Psoas muscle (tissue), 8 donors: Measurements from ENCODE around the gene COIL. TPM values are rescaled to one million over a fixed set of nuclear protein-coding genes. Genes with fewer than 3 reads are reported as not detected.
A peak's percentile ranks its signal among the peaks of the same experiment; 100 is the strongest.
"Not testable (repeated sequence)": the region's sequence is repeated elsewhere in the genome, so short reads cannot be mapped to it uniquely, and the experiment has no call there.

ENCODE experiments used
- ATAC-seq, 4 donors: fragments of 200-7000 bp; cut with Tn5 transposase; one replicate each; pipeline ENCODE4 v1.9.1; 2020; ENCODE audit warnings: moderate library complexity in 3 of 4, mild to moderate bottlenecking in 2 of 4
- DNase-seq, 2 donors: peaks; one replicate each; pipeline ENCODE4 v3.0.0-alpha.2; 2020
- H3K27ac ChIP-seq: fragments of 200-600 bp; one replicate; pipeline ENCODE4 v1.8.0; 2022
- H3K27me3 ChIP-seq, 3 donors: fragments of 200-600 bp in 1 of 3; one replicate each; pipeline versions ENCODE4 v1.6.1 to v1.8.0; 2013 to 2022; ENCODE audit warnings: low read length in 2 of 3, mild to moderate bottlenecking in 2 of 3, moderate library complexity in 1 of 3; ENCODE audit not compliant: insufficient read depth in 3 of 3
- H3K36me3 ChIP-seq, 2 donors: fragments of 200-600 bp in 1 of 2; one replicate each; pipeline versions ENCODE4 v1.6.1 to v1.8.0; 2013 to 2022; ENCODE audit warnings: low read depth in 1 of 2, mild to moderate bottlenecking in 1 of 2, moderate library complexity in 1 of 2; ENCODE audit not compliant: insufficient read depth in 1 of 2
- H3K4me1 ChIP-seq: fragments of 200-600 bp; one replicate; pipeline ENCODE4 v1.8.0; 2022
- H3K4me3 ChIP-seq: fragments of 200-600 bp; one replicate; pipeline ENCODE4 v1.8.0; 2022; ENCODE audit warnings: mild to moderate bottlenecking
- H3K9me3 ChIP-seq: fragments of 200-600 bp; one replicate; pipeline ENCODE4 v1.8.0; 2022
- CTCF ChIP-seq: fragments of 200-600 bp; IDR thresholded peaks from one replicate; pipeline ENCODE4 v1.8.0; 2022; ENCODE audit warnings: antibody characterized with exemption
- WGBS, 3 donors: extraction: QIAGEN DNeasy Blood & Tissue Kit; methylation state at CpG; one replicate each; pipeline versions ENCODE4 v1.1.6 to v1.1.7; 2013; 5-methylcytosine and 5-hydroxymethylcytosine counted together
- intact Hi-C, 2 donors: fragments of 100-400 bp; cut with DNase I; formaldehyde crosslinking; loops; one replicate each; pipeline versions ENCODE4 v1.11.0 to v1.14.2; 2022
- polyA plus RNA-seq, 3 donors: library from polyadenylated mRNA; stranded (reverse); fragments of 200-250 nt; gene quantifications; one replicate each; pipeline ENCODE4 v1.2.3, GENCODE V29; 2013
- total RNA-seq, 4 donors: library from RNA; stranded (reverse); fragmentation: NEBNext Ultra II Directional in 2 of 4; extraction: Animal tissue kit (Norgen Biotek cat#: 25700) in 2 of 4; gene quantifications; one replicate each; pipeline versions ENCODE4 v1.2.1 to v1.2.4, GENCODE V29; 2021 to 2023
- donor health status: healthy with polysubstance abuse.
- donor health status: DM: no; HTN: no; CAD: no; lungs with moderate emphysema.
- donor health status: Bipolar disorder and iron deficiency.
- donor health status: healthy.
- donor health status: DM: yes; HTN: yes; CAD: no.
- donor health status: DM: no; HTN: no; CAD: no.
- donor health status: DM: no; HTN: no; CAD: no.
- donor health status: DM: yes; HTN: yes; CAD: no.

COIL gene
- total and polyA plus RNA-seq, 7 donors: 6.6 to 12.3 (median 9.2) TPM

- Histone ChIP-seq H3K27me3 (no peaks in the 10 kb centered on the region), H3K27ac (no peak overlapping the region), H3K4me3 (no peak overlapping the region), H3K9me3 (no peaks in the 10 kb centered on the region), H3K36me3 (peaks cover 0 to 47% of the 10 kb centered on the region in 2 donors), H3K4me1 (peaks cover 8% of the 10 kb centered on the region)
- no peak for ATAC-seq
- no peak for DNase-seq
- intact Hi-C loops: no loop called here
- WGBS, 3 donors: 93 to 94% (median 94%) methylated on average over 8 of the region's 8 CpGs
- no peak for TF ChIP-seq CTCF
Measured at GRCh38 chr17:56982312-56982711, 21.5 kb upstream of the COIL start.

DNA sequence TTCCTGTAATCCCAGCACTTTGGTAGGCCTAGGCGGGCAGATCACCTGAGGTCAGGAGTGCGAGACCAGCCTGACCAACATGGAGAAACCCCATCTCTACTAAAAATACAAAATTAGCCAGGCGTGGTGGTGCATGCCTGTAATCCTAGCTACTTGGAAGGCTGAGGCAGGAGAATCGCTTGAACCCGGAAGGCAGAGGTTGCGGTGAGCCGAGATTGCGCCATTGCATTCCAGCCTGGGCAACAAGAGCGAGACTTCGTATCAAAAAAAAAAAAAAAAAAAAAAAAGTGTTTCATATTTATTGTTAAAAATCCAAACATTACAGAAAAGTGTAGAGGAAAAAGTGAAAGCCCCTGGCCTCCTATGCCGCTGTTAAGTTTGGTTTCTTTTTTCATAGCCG is 19.7 kb upstream of the COIL start:
- ATAC-seq, H3K9me3 ChIP-seq, H3K27ac ChIP-seq, H3K27me3 ChIP-seq, DNase-seq, H3K4me3 ChIP-seq, intact Hi-C loops, H3K4me1 ChIP-seq: not testable (repeated sequence)
- WGBS, 3 donors: 93 to 95% (median 95%) methylated on average over 12 of the region's 12 CpGs
- peaks cover 0 to 41% of the 10 kb centered on the region in 2 donors for H3K36me3 ChIP-seq

- Histone ChIP-seq H3K27me3 (no peaks in the 10 kb centered on the region), H3K9me3 (no peaks in the 10 kb centered on the region), H3K27ac (peak overlapping the region; percentile 53), H3K4me3 (peak overlapping the region; percentile 79), H3K36me3 (peaks cover 0 to 28% of the 10 kb centered on the region in 2 donors), H3K4me1 (peaks cover 8% of the 10 kb centered on the region)
- ATAC-seq: no peak
- no peak for DNase-seq
- 62 to 66% (median 62%) methylated on average over 3 of the region's 3 CpGs for WGBS, 3 donors
- no peak for TF ChIP-seq CTCF
- intact Hi-C loops: no loop called here
Measured at GRCh38 chr17:56979091-56979480, 18.2 kb upstream of the COIL start.

DNA sequence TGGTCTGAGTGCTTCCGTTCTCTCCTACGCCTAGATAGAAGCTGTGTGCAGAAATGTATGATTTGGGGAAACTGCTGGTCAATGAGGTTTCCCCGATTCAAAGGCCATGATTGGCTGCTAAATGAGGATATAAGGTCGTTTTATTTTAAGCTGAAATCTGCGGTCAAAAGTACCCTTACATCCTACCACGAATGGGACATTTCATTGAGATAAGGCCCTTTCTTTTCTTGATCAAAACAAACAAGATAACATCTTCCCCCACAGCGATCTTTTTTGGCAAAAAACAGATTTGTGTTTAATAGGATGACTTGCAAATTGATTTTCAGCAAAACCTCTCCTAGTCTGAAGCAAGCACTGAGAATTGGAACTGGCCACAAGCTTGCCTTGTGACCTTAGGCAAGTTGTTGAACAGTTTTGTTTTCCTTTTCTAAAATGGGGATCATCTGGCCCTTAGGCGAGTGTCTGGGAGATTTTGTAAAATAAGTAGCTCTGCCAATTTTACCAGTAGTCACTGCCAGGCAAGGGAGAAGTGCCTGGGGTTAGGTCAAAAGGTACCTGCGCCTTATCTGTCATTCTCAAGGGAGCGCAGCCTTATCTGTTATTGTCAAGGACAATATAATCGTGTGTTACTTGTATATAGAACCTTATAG is 17.7 kb upstream of the COIL start:
- WGBS, 3 donors: 27 to 46% (median 30%) methylated on average over 11 of the region's 11 CpGs
- H3K27ac ChIP-seq: peak overlapping the region; percentile 53
- H3K4me1 ChIP-seq: peaks cover 8% of the 10 kb centered on the region
- ATAC-seq (peak in 1 of 4 donors; percentile 45), DNase-seq (no peak)
- peak overlapping the region; percentile 79 for H3K4me3 ChIP-seq
- peaks cover 0 to 27% of the 10 kb centered on the region in 2 donors for H3K36me3 ChIP-seq
- H3K27me3 ChIP-seq: no peaks in the 10 kb centered on the region
- H3K9me3 ChIP-seq: no peaks in the 10 kb centered on the region
- intact Hi-C loops: no loop called here
- TF ChIP-seq CTCF: no peak

- ATAC-seq: peak; percentile 98 to 99 (median 98)
- 0 to 1% (median 0%) methylated on average over 34 to 42 of the region's 42 CpGs for WGBS, 3 donors
- H3K36me3 ChIP-seq: peaks cover 0 to 20% of the 10 kb centered on the region in 2 donors
- intact Hi-C loops: no loop called here
- no peaks in the 10 kb centered on the region for H3K27me3 ChIP-seq
- no peaks in the 10 kb centered on the region for H3K9me3 ChIP-seq
- peaks cover 8% of the 10 kb centered on the region for H3K4me1 ChIP-seq
- peak within 1 kb of the TSS; percentile 53 for H3K27ac ChIP-seq
- peak within 1 kb of the TSS; percentile 79 for H3K4me3 ChIP-seq
- TF ChIP-seq CTCF: no peak
- peak; percentile 85 to 92 for DNase-seq
Measured at GRCh38 chr17:56977673-56978395, 17.0 kb upstream of the COIL start, which contains the start of gene SCPEP1. Gene SCPEP1 (plus strand): TSS chr17:56978131. CDS start chr17:56978160, 29 bp downstream.
